ENCODE results near the gene ALKBH7.
"Not testable (repeated sequence)": the region's sequence is repeated elsewhere in the genome, so short reads cannot be mapped to it uniquely, and the experiment has no call there.

ALKBH7 gene

DNA sequence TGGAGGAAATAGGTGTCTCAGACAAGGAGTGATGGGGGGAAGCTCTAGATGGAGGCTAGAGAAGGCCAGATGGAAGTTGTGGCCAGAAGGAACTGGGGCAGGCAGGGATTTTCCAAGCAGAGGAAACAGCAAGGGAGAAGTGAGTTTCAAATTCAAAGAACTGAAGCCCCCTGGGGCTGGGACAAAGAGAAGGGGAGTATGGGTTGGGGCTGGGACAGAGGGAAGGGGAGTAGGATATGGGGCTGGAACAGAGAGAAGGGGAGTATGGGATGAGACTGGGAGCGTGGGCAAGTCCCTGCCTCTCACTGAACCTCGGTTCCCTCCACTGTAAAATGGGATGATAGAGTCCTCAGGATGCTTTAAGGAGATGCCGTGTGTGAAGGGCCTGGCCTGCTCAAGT is 22.2 kb downstream of the ALKBH7 start:
- Histone ChIP-seq H3K9ac (ENCODE audit: low read depth in 1 of 2, low read length in 2 of 2) (no peak overlapping the region), H3K36me3 (ENCODE audit: control insufficient read depth in 2 of 2, insufficient read depth in 2 of 2, low read length in 2 of 2) (peaks cover 4 to 8% of the 10 kb centered on the region in 2 donors), H3K27me3 (ENCODE audit: control insufficient read depth in 2 of 2, insufficient read depth in 2 of 2, low read length in 2 of 2) (no peaks in the 10 kb centered on the region), H3K27ac (ENCODE audit: low read depth in 2 of 2, low read length in 2 of 2) (no peak overlapping the region), H3K4me3 (ENCODE audit: low read length in 2 of 2) (no peak overlapping the region), H3K4me1 (ENCODE audit: control insufficient read depth in 2 of 2, insufficient read depth in 2 of 2, low read length in 2 of 2) (peaks cover 11 to 12% of the 10 kb centered on the region in 2 donors), H3K9me3 (ENCODE audit: control insufficient read depth in 2 of 2, low read length in 2 of 2) (no peaks in the 10 kb centered on the region)

DNA sequence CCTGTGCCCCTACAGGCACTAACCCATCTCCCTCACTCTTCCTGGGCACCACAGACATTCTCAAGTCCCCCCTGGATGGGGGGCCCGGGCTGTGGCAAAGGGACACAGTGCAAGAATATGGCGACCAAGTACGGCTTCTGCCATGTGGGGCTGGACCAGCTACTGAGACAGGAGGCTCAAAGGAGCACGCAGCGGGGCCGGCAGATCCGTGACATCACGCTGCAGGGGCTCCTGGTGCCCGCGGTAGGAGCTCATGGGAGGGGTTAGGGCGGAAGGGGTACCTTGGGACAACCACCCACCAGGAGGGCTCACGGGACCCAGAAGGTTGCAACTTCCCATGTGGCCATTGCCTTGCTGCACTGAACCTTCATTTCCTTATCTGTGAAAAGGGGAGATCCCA is 23.7 kb downstream of the ALKBH7 start:
- Histone ChIP-seq H3K9me3 (ENCODE audit: control insufficient read depth in 2 of 2, low read length in 2 of 2) (no peaks in the 10 kb centered on the region), H3K36me3 (ENCODE audit: control insufficient read depth in 2 of 2, insufficient read depth in 2 of 2, low read length in 2 of 2) (no peaks in the 10 kb centered on the region), H3K27ac (ENCODE audit: low read depth in 2 of 2, low read length in 2 of 2) (no peak overlapping the region), H3K9ac (ENCODE audit: low read depth in 1 of 2, low read length in 2 of 2) (no peak overlapping the region), H3K4me1 (ENCODE audit: control insufficient read depth in 2 of 2, insufficient read depth in 2 of 2, low read length in 2 of 2) (peaks cover 11 to 12% of the 10 kb centered on the region in 2 donors), H3K27me3 (ENCODE audit: control insufficient read depth in 2 of 2, insufficient read depth in 2 of 2, low read length in 2 of 2) (no peaks in the 10 kb centered on the region), H3K4me3 (ENCODE audit: low read length in 2 of 2) (no peak overlapping the region)

DNA sequence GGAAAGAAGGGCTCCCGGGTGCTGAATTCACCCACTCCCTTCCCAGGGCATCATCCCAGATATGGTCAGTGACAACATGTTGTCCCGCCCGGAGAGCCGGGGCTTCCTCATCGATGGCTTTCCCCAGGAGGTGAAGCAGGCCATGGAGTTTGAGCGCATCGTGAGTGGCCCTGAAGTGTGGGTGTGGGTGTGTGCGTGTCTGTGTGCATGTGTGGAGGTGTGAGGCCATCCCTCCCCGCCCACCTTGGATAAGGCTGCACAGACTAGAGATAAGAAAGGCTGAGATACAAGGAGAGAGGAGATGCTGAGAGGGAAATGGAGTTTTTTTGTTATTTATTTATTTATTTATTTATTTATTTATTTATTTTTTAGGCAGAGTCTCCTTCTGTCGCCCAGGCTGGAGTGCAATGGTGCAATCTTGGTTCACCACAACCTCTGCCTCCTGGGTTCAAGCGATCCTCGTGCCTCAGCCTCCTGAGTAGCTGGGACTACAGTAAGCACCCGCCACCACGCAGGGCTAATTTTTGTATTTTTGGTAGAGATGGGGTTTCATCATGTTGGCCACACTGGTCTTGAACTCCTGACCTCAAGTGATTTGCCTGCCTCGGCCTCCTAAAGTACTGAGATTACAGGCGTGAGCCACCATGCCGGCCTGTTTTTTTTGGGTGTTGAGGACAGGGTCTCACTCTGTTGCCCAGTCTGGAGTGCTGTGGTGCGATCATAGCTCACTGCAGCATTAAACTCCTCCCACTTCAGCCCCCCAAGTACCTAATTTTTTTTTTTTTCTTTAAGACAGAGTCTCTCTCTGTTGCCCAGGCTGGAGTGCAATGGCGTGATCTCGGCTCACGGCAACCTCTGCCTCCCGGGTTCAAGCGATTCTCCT is 27.7 kb downstream of the ALKBH7 start:
- H3K4me1 ChIP-seq (ENCODE audit: control insufficient read depth in 2 of 2, insufficient read depth in 2 of 2, low read length in 2 of 2) = peaks cover 4 to 11% of the 10 kb centered on the region in 2 donors
- not testable (repeated sequence) for H3K27ac ChIP-seq (ENCODE audit: low read depth in 2 of 2, low read length in 2 of 2); H3K36me3 ChIP-seq (ENCODE audit: control insufficient read depth in 2 of 2, insufficient read depth in 2 of 2, low read length in 2 of 2); H3K9ac ChIP-seq (ENCODE audit: low read depth in 1 of 2, low read length in 2 of 2); H3K4me3 ChIP-seq (ENCODE audit: low read length in 2 of 2); H3K9me3 ChIP-seq (ENCODE audit: control insufficient read depth in 2 of 2, low read length in 2 of 2); H3K27me3 ChIP-seq (ENCODE audit: control insufficient read depth in 2 of 2, insufficient read depth in 2 of 2, low read length in 2 of 2)

DNA sequence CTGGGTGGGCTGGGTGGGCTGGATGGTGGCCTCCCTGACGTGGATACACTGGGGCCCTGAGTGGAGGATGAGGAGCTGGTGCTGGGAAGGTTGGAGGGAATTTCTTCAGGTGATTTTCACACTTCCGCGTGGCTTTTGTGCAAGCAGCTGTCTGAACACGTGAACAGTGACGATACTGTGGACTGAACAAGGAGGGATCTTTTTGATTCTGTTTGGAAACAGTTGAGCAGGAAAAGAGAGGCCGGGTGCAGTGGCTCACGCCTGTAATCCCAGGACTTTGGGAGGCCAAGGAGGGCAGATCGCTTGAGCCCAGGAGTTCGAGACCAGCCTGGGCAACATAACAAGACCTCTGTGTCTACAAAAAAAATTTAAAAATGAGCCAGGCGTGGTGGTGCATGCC is 29.5 kb downstream of the ALKBH7 start:
- H3K4me1 ChIP-seq (ENCODE audit: control insufficient read depth in 2 of 2, insufficient read depth in 2 of 2, low read length in 2 of 2) = peaks cover 4 to 11% of the 10 kb centered on the region in 2 donors
- no peaks in the 10 kb centered on the region for H3K9me3 ChIP-seq (ENCODE audit: control insufficient read depth in 2 of 2, low read length in 2 of 2)
- peak overlapping the region in 1 of 2 donors; percentile 51 for H3K9ac ChIP-seq (ENCODE audit: low read depth in 1 of 2, low read length in 2 of 2)
- H3K36me3 ChIP-seq (ENCODE audit: control insufficient read depth in 2 of 2, insufficient read depth in 2 of 2, low read length in 2 of 2) = no peaks in the 10 kb centered on the region
- peak overlapping the region; percentile 77 for H3K27ac ChIP-seq (ENCODE audit: low read depth in 2 of 2, low read length in 2 of 2)
- no peaks in the 10 kb centered on the region for H3K27me3 ChIP-seq (ENCODE audit: control insufficient read depth in 2 of 2, insufficient read depth in 2 of 2, low read length in 2 of 2)
- H3K4me3 ChIP-seq (ENCODE audit: low read length in 2 of 2) = peak overlapping the region in 1 of 2 donors; percentile 11

DNA sequence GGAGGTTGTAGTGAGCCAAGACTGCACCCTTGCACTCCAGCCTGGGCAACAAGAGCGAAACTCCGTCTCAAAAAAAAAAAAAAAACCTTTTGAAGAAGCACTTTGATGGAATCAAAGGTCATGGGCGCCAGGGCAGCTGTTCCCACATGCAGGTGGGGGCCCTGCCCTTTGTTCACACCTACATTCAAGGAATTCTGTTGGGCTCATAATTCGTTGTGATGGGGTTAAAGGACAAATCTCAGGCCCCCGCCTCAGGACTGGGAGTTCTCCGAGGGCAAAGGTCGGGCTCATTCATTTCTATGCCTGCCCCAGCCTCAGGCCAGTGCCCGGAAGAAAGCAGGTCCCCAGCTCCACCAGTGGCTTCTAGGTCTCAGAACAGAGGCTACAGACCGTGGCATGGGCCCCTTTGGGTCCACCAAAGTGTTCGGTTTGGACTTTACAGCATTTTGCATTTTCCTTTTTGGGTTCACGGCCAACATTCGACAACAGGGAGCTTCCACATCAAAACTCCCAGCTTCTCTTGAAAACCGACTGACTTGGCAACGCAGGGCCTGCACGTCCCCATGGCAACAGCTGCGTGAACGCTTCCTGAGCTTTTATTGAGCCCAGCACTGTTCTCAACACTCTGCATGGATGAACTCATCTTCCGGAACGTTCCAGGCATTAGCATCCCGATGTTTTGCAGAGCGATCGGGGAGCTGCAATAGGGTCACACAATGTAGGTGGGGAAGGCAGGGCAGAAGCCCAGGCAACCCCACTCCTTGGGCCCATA is 30.4 kb downstream of the ALKBH7 start:
- H3K4me3 ChIP-seq (ENCODE audit: low read length in 2 of 2) = peak overlapping the region; percentile 50 to 52
- peak overlapping the region in 1 of 2 donors; percentile 51 for H3K9ac ChIP-seq (ENCODE audit: low read depth in 1 of 2, low read length in 2 of 2)
- peak overlapping the region; percentile 77 for H3K27ac ChIP-seq (ENCODE audit: low read depth in 2 of 2, low read length in 2 of 2)
- H3K9me3 ChIP-seq (ENCODE audit: control insufficient read depth in 2 of 2, low read length in 2 of 2) = no peaks in the 10 kb centered on the region
- H3K27me3 ChIP-seq (ENCODE audit: control insufficient read depth in 2 of 2, insufficient read depth in 2 of 2, low read length in 2 of 2) = no peaks in the 10 kb centered on the region
- H3K4me1 ChIP-seq (ENCODE audit: control insufficient read depth in 2 of 2, insufficient read depth in 2 of 2, low read length in 2 of 2) = peaks cover 4 to 11% of the 10 kb centered on the region in 2 donors
- H3K36me3 ChIP-seq (ENCODE audit: control insufficient read depth in 2 of 2, insufficient read depth in 2 of 2, low read length in 2 of 2) = no peaks in the 10 kb centered on the region

DNA sequence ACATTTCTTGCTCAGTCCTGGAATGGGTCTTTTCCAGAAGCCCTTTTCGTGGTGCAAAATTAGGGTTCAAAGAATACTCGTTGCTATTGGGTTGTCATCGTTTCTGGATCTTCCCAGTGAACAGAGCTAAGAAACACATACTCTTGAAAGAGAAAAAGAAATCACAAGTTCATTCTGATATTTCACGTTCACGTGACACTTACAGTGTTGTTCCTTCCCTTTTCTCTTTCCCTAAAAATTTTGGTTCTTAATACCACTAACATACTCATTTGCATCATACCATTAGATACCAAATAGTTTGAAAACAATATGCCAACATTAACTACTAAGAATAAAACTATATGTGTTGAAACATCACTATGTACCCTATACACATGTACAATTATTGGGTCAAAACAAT is 33.8 kb downstream of the ALKBH7 start:
- Histone ChIP-seq H3K27me3 (ENCODE audit: control insufficient read depth in 2 of 2, insufficient read depth in 2 of 2, low read length in 2 of 2) (no peaks in the 10 kb centered on the region), H3K9ac (ENCODE audit: low read depth in 1 of 2, low read length in 2 of 2) (no peak overlapping the region), H3K4me3 (ENCODE audit: low read length in 2 of 2) (no peak overlapping the region), H3K36me3 (ENCODE audit: control insufficient read depth in 2 of 2, insufficient read depth in 2 of 2, low read length in 2 of 2) (no peaks in the 10 kb centered on the region), H3K27ac (ENCODE audit: low read depth in 2 of 2, low read length in 2 of 2) (no peak overlapping the region), H3K9me3 (ENCODE audit: control insufficient read depth in 2 of 2, low read length in 2 of 2) (no peaks in the 10 kb centered on the region), H3K4me1 (ENCODE audit: control insufficient read depth in 2 of 2, insufficient read depth in 2 of 2, low read length in 2 of 2) (peaks cover 4 to 11% of the 10 kb centered on the region in 2 donors)

DNA sequence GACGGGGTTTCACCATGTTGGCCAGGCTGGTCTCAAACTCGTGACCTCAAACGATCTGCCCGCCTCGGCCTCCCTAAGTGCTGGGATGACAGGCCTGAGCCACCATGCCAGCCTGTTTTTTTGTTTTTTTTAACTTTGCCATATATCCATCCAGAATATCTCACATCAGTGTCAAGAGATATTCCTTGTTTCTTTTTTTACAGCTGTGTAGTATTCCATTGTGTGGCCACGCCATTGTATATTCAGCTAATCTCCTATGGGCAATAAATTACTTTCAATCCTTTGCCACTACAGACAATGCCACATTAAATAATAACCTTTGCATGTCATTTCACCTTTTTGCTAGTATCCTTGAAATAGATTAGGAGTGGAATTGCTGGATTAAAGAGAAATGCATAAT is 36.8 kb downstream of the ALKBH7 start:
- no peaks in the 10 kb centered on the region for H3K27me3 ChIP-seq (ENCODE audit: control insufficient read depth in 2 of 2, insufficient read depth in 2 of 2, low read length in 2 of 2)
- H3K4me3 ChIP-seq (ENCODE audit: low read length in 2 of 2) = no peak overlapping the region
- H3K9me3 ChIP-seq (ENCODE audit: control insufficient read depth in 2 of 2, low read length in 2 of 2) = no peaks in the 10 kb centered on the region
- H3K36me3 ChIP-seq (ENCODE audit: control insufficient read depth in 2 of 2, insufficient read depth in 2 of 2, low read length in 2 of 2) = peaks cover 3 to 4% of the 10 kb centered on the region in 2 donors
- no peak overlapping the region for H3K9ac ChIP-seq (ENCODE audit: low read depth in 1 of 2, low read length in 2 of 2)
- H3K27ac ChIP-seq (ENCODE audit: low read depth in 2 of 2, low read length in 2 of 2) = no peak overlapping the region
- H3K4me1 ChIP-seq (ENCODE audit: control insufficient read depth in 2 of 2, insufficient read depth in 2 of 2, low read length in 2 of 2) = peaks cover 0 to 4% of the 10 kb centered on the region in 2 donors

DNA sequence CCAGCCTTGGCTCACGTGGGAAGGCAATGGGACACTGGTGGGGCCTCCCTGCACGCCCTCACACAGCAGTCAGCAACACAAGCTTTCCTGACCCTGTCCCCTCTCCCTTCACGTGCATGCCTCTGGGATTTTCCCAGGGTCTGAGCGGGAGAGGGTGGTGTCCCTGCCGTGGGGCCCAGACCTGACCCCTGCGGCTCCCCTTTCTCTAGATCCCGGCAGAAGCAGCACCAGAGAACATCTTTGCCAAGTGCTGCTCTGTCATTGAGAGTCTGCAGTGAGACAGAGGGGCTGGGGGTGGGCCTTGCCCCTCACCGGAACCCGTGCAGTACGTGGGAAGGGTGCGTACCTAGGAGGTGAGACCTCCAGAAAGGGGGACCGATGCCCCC is 39.5 kb downstream of the ALKBH7 start:
- peaks cover 0 to 4% of the 10 kb centered on the region in 2 donors for H3K4me1 ChIP-seq (ENCODE audit: control insufficient read depth in 2 of 2, insufficient read depth in 2 of 2, low read length in 2 of 2)
- H3K9me3 ChIP-seq (ENCODE audit: control insufficient read depth in 2 of 2, low read length in 2 of 2) = no peaks in the 10 kb centered on the region
- no peak overlapping the region for H3K9ac ChIP-seq (ENCODE audit: low read depth in 1 of 2, low read length in 2 of 2)

DNA sequence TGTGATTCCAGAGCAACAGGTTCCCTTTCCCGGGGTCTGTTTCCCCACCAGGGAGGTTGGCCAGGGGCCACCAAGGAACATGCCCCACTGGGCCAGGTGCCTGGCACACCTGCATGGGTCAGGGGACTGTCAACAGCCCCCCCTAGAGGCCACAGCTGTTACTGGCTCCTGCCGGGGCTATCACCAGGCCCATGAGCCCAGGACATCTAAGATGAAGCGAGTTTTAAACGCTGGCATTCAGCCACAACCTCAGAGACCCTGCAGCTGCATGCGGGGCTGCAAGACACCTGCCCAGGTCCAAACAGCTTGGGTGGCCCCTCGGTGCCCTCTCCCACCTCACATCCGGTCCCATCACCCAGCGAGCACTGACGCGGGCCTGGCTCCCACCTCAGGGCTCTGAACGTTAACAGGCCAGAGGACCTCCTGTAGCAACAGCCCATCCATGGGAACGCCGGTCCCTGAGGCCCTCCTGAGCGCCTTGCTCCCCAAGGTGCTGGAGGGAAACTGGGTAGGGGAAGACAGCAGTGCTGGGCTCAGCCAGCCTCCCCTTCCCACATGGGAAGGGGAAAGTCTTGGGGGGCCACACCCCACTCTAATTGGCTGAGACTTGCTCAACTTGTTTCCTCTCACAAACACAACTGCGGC is 40.0 kb downstream of the ALKBH7 start:
- Histone ChIP-seq H3K4me3 (ENCODE audit: low read length in 2 of 2) (no peak overlapping the region), H3K9me3 (ENCODE audit: control insufficient read depth in 2 of 2, low read length in 2 of 2) (no peaks in the 10 kb centered on the region), H3K9ac (ENCODE audit: low read depth in 1 of 2, low read length in 2 of 2) (peak overlapping the region in 1 of 2 donors; percentile 45), H3K36me3 (ENCODE audit: control insufficient read depth in 2 of 2, insufficient read depth in 2 of 2, low read length in 2 of 2) (peaks cover 27 to 31% of the 10 kb centered on the region in 2 donors), H3K4me1 (ENCODE audit: control insufficient read depth in 2 of 2, insufficient read depth in 2 of 2, low read length in 2 of 2) (peaks cover 0 to 4% of the 10 kb centered on the region in 2 donors), H3K27ac (ENCODE audit: low read depth in 2 of 2, low read length in 2 of 2) (peak overlapping the region in 1 of 2 donors; percentile 28), H3K27me3 (ENCODE audit: control insufficient read depth in 2 of 2, insufficient read depth in 2 of 2, low read length in 2 of 2) (no peaks in the 10 kb centered on the region)

More for the DNA sequence above, 39.5 kb downstream of the ALKBH7 start:
- H3K36me3 ChIP-seq (ENCODE audit: control insufficient read depth in 2 of 2, insufficient read depth in 2 of 2, low read length in 2 of 2) = peaks cover 22 to 26% of the 10 kb centered on the region in 2 donors
- no peaks in the 10 kb centered on the region for H3K27me3 ChIP-seq (ENCODE audit: control insufficient read depth in 2 of 2, insufficient read depth in 2 of 2, low read length in 2 of 2)
- H3K4me3 ChIP-seq (ENCODE audit: low read length in 2 of 2) = no peak overlapping the region
- H3K27ac ChIP-seq (ENCODE audit: low read depth in 2 of 2, low read length in 2 of 2) = no peak overlapping the region

DNA sequence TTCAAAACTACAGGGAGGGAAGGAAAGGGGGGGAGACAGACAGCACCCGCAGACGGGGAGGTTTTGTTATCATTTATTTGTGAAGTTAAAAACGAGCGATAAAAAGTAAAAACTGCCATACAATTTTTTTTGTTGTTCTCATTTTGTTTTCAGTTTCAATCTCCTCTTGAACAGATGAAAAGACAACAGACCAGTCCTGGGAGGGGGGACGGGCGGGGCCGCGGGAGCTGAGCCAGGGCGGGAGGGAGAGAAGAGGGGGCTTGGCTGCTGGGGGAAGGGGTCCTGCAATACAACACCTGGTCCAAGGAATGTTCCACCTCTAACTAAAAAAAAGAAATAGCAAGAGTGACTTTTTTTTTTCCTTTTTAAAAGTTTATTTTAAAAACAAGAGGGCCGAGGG is 40.7 kb downstream of the ALKBH7 start:
- Histone ChIP-seq H3K4me3 (ENCODE audit: low read length in 2 of 2) (no peak overlapping the region), H3K36me3 (ENCODE audit: control insufficient read depth in 2 of 2, insufficient read depth in 2 of 2, low read length in 2 of 2) (peaks cover 33 to 38% of the 10 kb centered on the region in 2 donors), H3K27me3 (ENCODE audit: control insufficient read depth in 2 of 2, insufficient read depth in 2 of 2, low read length in 2 of 2) (no peaks in the 10 kb centered on the region), H3K27ac (ENCODE audit: low read depth in 2 of 2, low read length in 2 of 2) (no peak overlapping the region), H3K4me1 (ENCODE audit: control insufficient read depth in 2 of 2, insufficient read depth in 2 of 2, low read length in 2 of 2) (peaks cover 0 to 4% of the 10 kb centered on the region in 2 donors), H3K9ac (ENCODE audit: low read depth in 1 of 2, low read length in 2 of 2) (no peak overlapping the region), H3K9me3 (ENCODE audit: control insufficient read depth in 2 of 2, low read length in 2 of 2) (no peaks in the 10 kb centered on the region)

Data from mucosa of rectum (tissue), 2 donors.